Lower leg skin (tissue), 3 donors: Measurements from ENCODE around the gene ARHGAP15.

Experiments used
- CTCF ChIP-seq, 3 donors: fragments of 450-650 bp; IDR thresholded peaks; one replicate each; pipeline ENCODE4 v1.5.1; 2016; ENCODE audit warnings: antibody characterized with exemption in 3 of 3, mild to moderate bottlenecking in 3 of 3, moderate library complexity in 2 of 3
- POLR2A ChIP-seq, 2 donors: fragments of 450-650 bp; IDR thresholded peaks; one replicate each; pipeline ENCODE4 v1.6.1; 2016 to 2017; ENCODE audit warnings: antibody characterized with exemption in 2 of 2, mild to moderate bottlenecking in 1 of 2, moderate library complexity in 1 of 2

- TF ChIP-seq POLR2A (IDR thresholded peaks at IDR 0.05) (no peak), CTCF (IDR thresholded peaks at IDR 0.05) (no peak)
Observed at GRCh38 chr2:143452817-143453451, 323.7 kb downstream of the ARHGAP15 start.
